Measurements from ENCODE around the gene TBC1D21. TPM values are rescaled to one million over a fixed set of nuclear protein-coding genes. Genes with fewer than 3 reads are reported as not detected.

Gene TBC1D21
- total and polyA plus RNA-seq, 2 donors from 2014 or later = not detected

DNA sequence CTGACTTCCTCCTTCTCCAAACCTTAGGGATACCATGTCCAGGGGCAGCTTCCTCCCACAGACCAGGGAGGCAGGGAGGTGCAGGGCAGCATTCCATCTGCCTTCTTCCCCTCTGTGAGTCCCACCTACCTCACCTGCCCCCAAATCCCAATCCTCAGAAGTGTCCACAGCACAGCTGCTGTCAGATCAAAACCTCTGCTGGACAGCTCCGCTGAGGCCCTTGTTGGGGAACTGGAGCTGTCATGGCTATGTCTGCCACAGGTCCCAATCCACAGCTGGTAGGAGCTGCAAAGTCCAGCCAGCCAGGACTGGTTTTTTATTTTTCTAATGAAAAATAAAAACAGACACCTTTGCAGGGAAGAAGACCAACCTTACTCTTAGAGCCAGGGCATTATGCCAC is 40.7 kb upstream of the TBC1D21 start:
- FAIRE-seq = no peak
- Histone ChIP-seq H3K27ac (ENCODE audit: low read depth in 2 of 2, low read length in 2 of 2) (no peak overlapping the region), H3K4me3 (ENCODE audit: low read length in 3 of 3) (no peak overlapping the region), H3K4me1 (ENCODE audit: control insufficient read depth in 2 of 3, insufficient read depth in 2 of 3, low read depth in 1 of 3, low read length in 3 of 3) (no peaks in the 10 kb centered on the region), H3K9me3 (ENCODE audit: control insufficient read depth in 2 of 3, insufficient read depth in 1 of 3, low read length in 3 of 3) (no peaks in the 10 kb centered on the region), H3K9ac (ENCODE audit: low read length in 3 of 3) (no peak overlapping the region), H3K27me3 (ENCODE audit: control insufficient read depth, insufficient read depth, low read length) (peaks cover 2% of the 10 kb centered on the region), H3K36me3 (ENCODE audit: control insufficient read depth in 2 of 3, insufficient read depth in 3 of 3, low read length in 3 of 3) (no peaks in the 10 kb centered on the region)
- peak in 3 of 5 donors; percentile 38 to 56 (median 46) for DNase-seq
- TF ChIP-seq, protein P1, sequence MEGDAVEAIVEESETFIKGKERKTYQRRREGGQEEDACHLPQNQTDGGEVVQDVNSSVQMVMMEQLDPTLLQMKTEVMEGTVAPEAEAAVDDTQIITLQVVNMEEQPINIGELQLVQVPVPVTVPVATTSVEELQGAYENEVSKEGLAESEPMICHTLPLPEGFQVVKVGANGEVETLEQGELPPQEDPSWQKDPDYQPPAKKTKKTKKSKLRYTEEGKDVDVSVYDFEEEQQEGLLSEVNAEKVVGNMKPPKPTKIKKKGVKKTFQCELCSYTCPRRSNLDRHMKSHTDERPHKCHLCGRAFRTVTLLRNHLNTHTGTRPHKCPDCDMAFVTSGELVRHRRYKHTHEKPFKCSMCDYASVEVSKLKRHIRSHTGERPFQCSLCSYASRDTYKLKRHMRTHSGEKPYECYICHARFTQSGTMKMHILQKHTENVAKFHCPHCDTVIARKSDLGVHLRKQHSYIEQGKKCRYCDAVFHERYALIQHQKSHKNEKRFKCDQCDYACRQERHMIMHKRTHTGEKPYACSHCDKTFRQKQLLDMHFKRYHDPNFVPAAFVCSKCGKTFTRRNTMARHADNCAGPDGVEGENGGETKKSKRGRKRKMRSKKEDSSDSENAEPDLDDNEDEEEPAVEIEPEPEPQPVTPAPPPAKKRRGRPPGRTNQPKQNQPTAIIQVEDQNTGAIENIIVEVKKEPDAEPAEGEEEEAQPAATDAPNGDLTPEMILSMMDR (IDR thresholded peaks at IDR 0.05; ENCODE audit: borderline replicate concordance, extremely low read depth, insufficient read depth) = no peak
- intact Hi-C loops (cut with DNase I) = no loop called here

GRCh38 chr15:73836845-73837244 is 36.5 kb upstream of the TBC1D21 start:
- Histone ChIP-seq H3K27ac (ENCODE audit: low read depth in 2 of 2, low read length in 2 of 2) (no peak overlapping the region), H3K4me3 (ENCODE audit: low read length in 3 of 3) (no peak overlapping the region), H3K9me3 (ENCODE audit: control insufficient read depth in 2 of 3, insufficient read depth in 1 of 3, low read length in 3 of 3) (no peaks in the 10 kb centered on the region), H3K9ac (ENCODE audit: low read length in 3 of 3) (no peak overlapping the region), H3K36me3 (ENCODE audit: control insufficient read depth in 2 of 3, insufficient read depth in 3 of 3, low read length in 3 of 3) (no peaks in the 10 kb centered on the region), H3K27me3 (ENCODE audit: control insufficient read depth, insufficient read depth, low read length) (peaks cover 2% of the 10 kb centered on the region), H3K4me1 (ENCODE audit: control insufficient read depth in 2 of 3, insufficient read depth in 2 of 3, low read depth in 1 of 3, low read length in 3 of 3) (peaks cover 0 to 2% (median 0%) of the 10 kb centered on the region in 3 donors)
- intact Hi-C loops (cut with DNase I) = no loop called here
- no peak for DNase-seq
- no peak for FAIRE-seq
- TF ChIP-seq, protein P1 (IDR thresholded peaks at IDR 0.05; ENCODE audit: borderline replicate concordance, extremely low read depth, insufficient read depth) = no peak

- Histone ChIP-seq H3K36me3 (ENCODE audit: control insufficient read depth in 2 of 3, insufficient read depth in 3 of 3, low read length in 3 of 3) (no peaks in the 10 kb centered on the region), H3K4me1 (ENCODE audit: control insufficient read depth in 2 of 3, insufficient read depth in 2 of 3, low read depth in 1 of 3, low read length in 3 of 3) (peaks cover 0 to 2% (median 0%) of the 10 kb centered on the region in 3 donors), H3K4me3 (ENCODE audit: low read length in 3 of 3) (no peak overlapping the region), H3K9ac (ENCODE audit: low read length in 3 of 3) (no peak overlapping the region), H3K9me3 (ENCODE audit: control insufficient read depth in 2 of 3, insufficient read depth in 1 of 3, low read length in 3 of 3) (no peaks in the 10 kb centered on the region), H3K27me3 (ENCODE audit: control insufficient read depth, insufficient read depth, low read length) (peaks cover 2% of the 10 kb centered on the region), H3K27ac (ENCODE audit: low read depth in 2 of 2, low read length in 2 of 2) (no peak overlapping the region)
- DNase-seq (peak in 2 of 5 donors; percentile 58 to 82), FAIRE-seq (no peak)
- TF ChIP-seq, protein P1 (IDR thresholded peaks at IDR 0.05; ENCODE audit: borderline replicate concordance, extremely low read depth, insufficient read depth) = no peak
- intact Hi-C loops (cut with DNase I) = no loop called here
Observed at GRCh38 chr15:73838831-73839426, 34.4 kb upstream of the TBC1D21 start.
